Right atrium auricular region (tissue), 2 donors: ENCODE results near the gene HDAC5. TPM values are rescaled to one million over a fixed set of nuclear protein-coding genes. Genes with fewer than 3 reads are reported as not detected.
"Not testable (repeated sequence)": the region's sequence is repeated elsewhere in the genome, so short reads cannot be mapped to it uniquely, and the experiment has no call there.

Experiments used
- DNase-seq: peaks from one replicate; pipeline ENCODE4 v3.0.0-alpha.2; 2019; ENCODE audit warnings: low spot score
- H3K27ac ChIP-seq, 2 donors: fragments of 200-600 bp; sonication (generic); 1 replicate in 1 of 2; 2 replicates in 1 of 2; pipeline ENCODE4 v1.5.1; 2016 to 2019
- H3K27me3 ChIP-seq, 2 donors: fragments of 200-600 bp; sonication (generic); one replicate each; pipeline versions ENCODE4 v1.5.1 to v1.6.0; 2017 to 2019
- H3K36me3 ChIP-seq: fragments of 200-600 bp; sonication (generic); one replicate; pipeline ENCODE4 v1.5.1; 2016
- H3K4me1 ChIP-seq, 2 donors: fragments of 200-600 bp; sonication (generic); one replicate each; pipeline versions ENCODE4 v1.5.1 to v1.6.0; 2017 to 2019
- H3K4me3 ChIP-seq, 2 donors: fragments of 200-600 bp; sonication (generic); 1 replicate in 1 of 2; 2 replicates in 1 of 2; pipeline ENCODE4 v1.5.1; 2017 to 2019; ENCODE audit warnings: mild to moderate bottlenecking in 1 of 2, moderate library complexity in 1 of 2
- H3K9me3 ChIP-seq, 2 donors: fragments of 200-600 bp; sonication (generic); one replicate each; pipeline ENCODE4 v1.5.1; 2019
- CTCF ChIP-seq, 2 donors: fragments of 200-600 bp; sonication (generic); IDR thresholded peaks; one replicate each; pipeline ENCODE4 v1.5.1; 2019; ENCODE audit warnings: antibody characterized with exemption in 2 of 2
- total RNA-seq, 2 donors: library from RNA; depleted of rRNA; stranded (reverse); fragments of >200 nt; gene quantifications; one replicate each; pipeline ENCODE4 v1.1.0, GENCODE V29; 2016

The HDAC5 gene
- total RNA-seq, 2 donors from 2014 or later, result 80.0 to 138 TPM

DNA sequence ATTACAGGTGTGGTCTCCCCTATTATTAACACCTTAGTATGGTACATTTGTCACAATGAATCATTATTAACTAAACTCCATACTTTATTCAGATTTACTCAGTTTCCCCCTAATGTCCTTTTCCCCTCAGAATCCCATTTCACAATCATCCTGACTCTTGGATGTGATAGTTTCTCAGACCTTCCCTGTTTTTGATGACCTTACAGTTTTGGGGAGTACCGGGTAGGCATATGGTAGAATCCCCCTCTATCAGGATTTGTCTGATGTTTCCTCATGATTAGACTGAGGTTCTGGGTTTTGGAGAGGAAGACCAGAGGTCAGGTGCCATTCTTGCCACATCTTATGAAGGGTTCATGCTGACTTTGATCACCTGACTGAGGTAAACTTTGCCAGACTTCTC lies 41.0 kb upstream of the HDAC5 start:
- H3K4me3 ChIP-seq, result no peak overlapping the region
- no peaks in the 10 kb centered on the region for H3K36me3 ChIP-seq
- H3K4me1 ChIP-seq, result no peaks in the 10 kb centered on the region
- DNase-seq, result no peak
- no peak for TF ChIP-seq CTCF (IDR thresholded peaks at IDR 0.05)
- no peaks in the 10 kb centered on the region for H3K9me3 ChIP-seq
- H3K27ac ChIP-seq, result no peak overlapping the region
- H3K27me3 ChIP-seq, result no peaks in the 10 kb centered on the region

GRCh38 chr17:44159519-44160210 lies 36.2 kb upstream of the HDAC5 start:
- Histone ChIP-seq H3K9me3 (no peaks in the 10 kb centered on the region), H3K4me1 (no peaks in the 10 kb centered on the region), H3K27ac (no peak overlapping the region), H3K27me3 (no peaks in the 10 kb centered on the region), H3K36me3 (no peaks in the 10 kb centered on the region), H3K4me3 (no peak overlapping the region)
- TF ChIP-seq CTCF (IDR thresholded peaks at IDR 0.05), result no peak
- no peak for DNase-seq

DNA sequence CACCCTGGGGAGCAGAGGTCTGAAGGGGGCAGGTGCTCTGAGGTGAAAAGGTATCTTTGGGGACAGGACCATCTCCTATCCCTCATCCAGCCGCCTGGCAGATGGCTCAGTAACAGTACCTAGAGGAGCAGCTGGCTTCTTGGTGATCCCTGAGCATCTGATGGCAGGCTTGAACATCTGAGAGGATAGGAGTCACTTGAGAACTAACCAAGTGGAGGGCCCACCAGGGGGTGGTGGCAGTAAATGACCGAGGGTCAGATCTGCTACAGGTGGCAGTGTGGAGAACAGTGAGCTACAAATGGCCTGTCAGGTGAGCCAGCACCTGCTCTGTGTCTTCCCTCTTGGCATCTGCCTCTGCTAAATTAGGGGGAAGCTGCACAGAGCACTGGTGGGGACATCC lies 32.0 kb upstream of the HDAC5 start:
- H3K4me3 ChIP-seq, result no peak overlapping the region
- H3K27me3 ChIP-seq, result no peaks in the 10 kb centered on the region
- TF ChIP-seq CTCF (IDR thresholded peaks at IDR 0.05), result no peak
- no peaks in the 10 kb centered on the region for H3K36me3 ChIP-seq
- no peaks in the 10 kb centered on the region for H3K9me3 ChIP-seq
- no peaks in the 10 kb centered on the region for H3K4me1 ChIP-seq
- no peak overlapping the region for H3K27ac ChIP-seq
- no peak for DNase-seq

GRCh38 chr17:44152875-44153274 lies 29.4 kb upstream of the HDAC5 start:
- no peaks in the 10 kb centered on the region for H3K9me3 ChIP-seq
- no peaks in the 10 kb centered on the region for H3K36me3 ChIP-seq
- no peaks in the 10 kb centered on the region for H3K27me3 ChIP-seq
- no peak overlapping the region for H3K27ac ChIP-seq
- no peak for DNase-seq
- H3K4me3 ChIP-seq, result no peak overlapping the region
- TF ChIP-seq CTCF (IDR thresholded peaks at IDR 0.05), result no peak
- peaks cover 0 to 7% of the 10 kb centered on the region in 2 donors for H3K4me1 ChIP-seq

- Histone ChIP-seq H3K36me3 (no peaks in the 10 kb centered on the region), H3K9me3 (no peaks in the 10 kb centered on the region), H3K27ac (no peak overlapping the region), H3K27me3 (no peaks in the 10 kb centered on the region), H3K4me1 (peaks cover 0 to 27% of the 10 kb centered on the region in 2 donors), H3K4me3 (no peak overlapping the region)
- TF ChIP-seq CTCF (IDR thresholded peaks at IDR 0.05), result no peak
- DNase-seq, result no peak
Observed at GRCh38 chr17:44149750-44150329, 26.4 kb upstream of the HDAC5 start.

DNA sequence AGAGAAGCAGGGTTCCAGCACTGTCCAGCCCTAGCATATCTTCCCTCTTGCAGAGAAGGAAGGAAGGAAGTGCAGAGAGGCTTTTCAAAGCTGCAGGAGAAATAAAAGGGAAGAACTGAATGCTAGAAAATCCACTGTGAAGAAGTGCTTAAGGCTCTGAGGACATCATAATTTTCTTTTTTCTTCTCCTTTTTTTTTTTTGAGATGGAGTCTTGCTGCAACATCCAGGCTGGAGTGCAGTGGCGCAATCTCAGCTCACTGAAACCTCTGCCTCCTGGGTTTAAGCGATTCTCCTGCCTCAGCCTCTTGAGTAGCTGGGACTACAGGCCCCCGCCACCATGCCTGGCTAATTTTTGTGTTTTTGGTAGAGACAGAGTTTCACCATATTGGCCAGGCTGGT lies 25.6 kb upstream of the HDAC5 start:
- H3K27ac ChIP-seq, H3K27me3 ChIP-seq, H3K4me3 ChIP-seq, DNase-seq, H3K36me3 ChIP-seq, H3K9me3 ChIP-seq: not testable (repeated sequence)
- peaks cover 0 to 27% of the 10 kb centered on the region in 2 donors for H3K4me1 ChIP-seq
